Camera-type eye (tissue), 1 donor: ENCODE results near the gene ACO2. TPM values are rescaled to one million over a fixed set of nuclear protein-coding genes. Genes with fewer than 3 reads are reported as not detected.

Experiments used
- total RNA-seq: library from RNA; depleted of rRNA; stranded (reverse); fragments of >200 nt; gene quantifications from one replicate; pipeline ENCODE4 v1.2.3, GENCODE V29; 2014

ACO2 gene
- 88.2 TPM for total RNA-seq

DNA sequence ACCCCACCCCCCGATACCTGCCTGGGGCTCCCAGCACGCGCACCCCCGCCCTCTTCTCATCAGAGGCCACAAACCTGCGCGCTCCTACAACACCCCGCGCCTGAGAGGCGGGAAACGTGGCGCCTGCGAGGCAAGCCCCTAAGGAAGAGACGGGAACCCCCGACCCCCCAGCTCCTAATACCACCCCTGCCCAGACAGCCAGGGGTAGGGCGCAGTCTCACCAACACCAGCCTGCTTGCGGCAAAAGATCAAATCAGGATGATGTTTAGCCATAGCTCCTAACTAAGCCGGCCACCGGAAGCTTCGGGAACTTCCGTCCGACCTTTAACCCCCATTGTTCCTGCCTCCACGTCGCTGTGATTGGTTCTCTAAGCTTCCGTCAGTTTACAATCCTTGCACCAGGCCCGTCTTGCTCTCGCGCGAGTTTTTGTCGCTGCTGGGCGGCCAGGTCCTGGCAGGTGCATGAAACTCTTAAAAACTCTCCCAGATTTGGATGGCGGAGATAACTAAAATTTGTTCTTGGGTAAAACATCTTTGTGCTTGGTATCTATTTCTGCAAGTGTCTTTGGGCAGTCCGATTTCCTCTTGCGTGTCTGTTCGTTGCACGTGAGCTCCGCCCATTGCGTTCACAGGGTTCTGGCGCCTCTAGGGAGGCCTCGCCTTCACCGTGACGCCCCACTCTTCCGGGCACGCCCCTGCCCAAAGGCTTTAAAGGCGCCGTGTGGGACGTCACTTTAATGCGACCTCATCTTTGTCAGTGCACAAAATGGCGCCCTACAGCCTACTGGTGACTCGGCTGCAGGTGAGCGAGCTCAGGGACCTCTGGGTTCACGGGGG, at the start of gene ACO2, which contains the start of gene PHF5A:
TSS of gene ACO2 (plus strand) at position 737 of the 837 bp plus-strand sequence. CDS start at position 767, 30 bp downstream.
TSS of gene PHF5A (minus strand) at position 312 of the 837 bp plus-strand sequence. CDS start at position 273, 39 bp downstream.

DNA sequence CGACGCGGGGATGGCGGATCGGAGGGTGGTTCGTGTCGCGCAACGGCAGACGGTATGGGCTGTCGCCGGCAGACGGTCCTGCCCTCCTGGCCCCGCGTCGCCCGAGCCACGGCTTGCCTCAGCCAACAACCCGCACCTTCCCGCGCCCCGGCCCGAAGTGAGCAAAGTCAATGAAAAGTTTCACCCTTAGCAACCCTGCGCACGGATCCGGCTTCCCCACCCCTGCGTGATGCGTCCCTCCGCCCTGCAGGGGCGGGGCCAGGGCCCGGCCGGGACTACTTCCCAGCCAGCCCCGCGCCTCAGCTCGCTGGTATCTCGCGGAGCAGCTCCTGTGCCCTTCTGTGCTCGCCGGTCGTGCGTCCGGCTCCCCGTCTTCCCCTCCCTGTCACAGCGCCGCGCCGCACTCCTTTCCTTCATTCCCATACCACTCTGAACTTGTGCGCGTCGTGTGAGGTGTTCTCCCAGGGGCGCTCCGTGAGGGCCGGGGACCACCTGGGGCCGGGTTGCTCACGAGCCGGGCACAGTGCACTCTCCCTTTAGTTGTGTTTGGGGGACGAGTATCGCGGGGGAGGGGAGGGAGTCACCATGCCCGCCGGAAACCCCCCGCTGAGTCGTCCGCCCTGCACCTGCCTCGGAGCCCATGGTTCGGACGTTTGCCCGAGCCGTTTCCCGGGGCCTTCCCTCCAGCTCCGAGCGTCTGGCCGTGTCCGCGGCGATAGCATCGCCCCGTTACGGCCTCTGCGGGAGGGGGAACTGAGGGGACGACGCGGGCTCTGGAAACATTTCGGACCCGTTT, 22.1 kb upstream of the ACO2 start, which contains the start of gene TOB2:
TSS of gene TOB2 (minus strand) at position 163 of the 796 bp plus-strand sequence. CDS start 9,456 bp downstream, outside the sequence.

DNA sequence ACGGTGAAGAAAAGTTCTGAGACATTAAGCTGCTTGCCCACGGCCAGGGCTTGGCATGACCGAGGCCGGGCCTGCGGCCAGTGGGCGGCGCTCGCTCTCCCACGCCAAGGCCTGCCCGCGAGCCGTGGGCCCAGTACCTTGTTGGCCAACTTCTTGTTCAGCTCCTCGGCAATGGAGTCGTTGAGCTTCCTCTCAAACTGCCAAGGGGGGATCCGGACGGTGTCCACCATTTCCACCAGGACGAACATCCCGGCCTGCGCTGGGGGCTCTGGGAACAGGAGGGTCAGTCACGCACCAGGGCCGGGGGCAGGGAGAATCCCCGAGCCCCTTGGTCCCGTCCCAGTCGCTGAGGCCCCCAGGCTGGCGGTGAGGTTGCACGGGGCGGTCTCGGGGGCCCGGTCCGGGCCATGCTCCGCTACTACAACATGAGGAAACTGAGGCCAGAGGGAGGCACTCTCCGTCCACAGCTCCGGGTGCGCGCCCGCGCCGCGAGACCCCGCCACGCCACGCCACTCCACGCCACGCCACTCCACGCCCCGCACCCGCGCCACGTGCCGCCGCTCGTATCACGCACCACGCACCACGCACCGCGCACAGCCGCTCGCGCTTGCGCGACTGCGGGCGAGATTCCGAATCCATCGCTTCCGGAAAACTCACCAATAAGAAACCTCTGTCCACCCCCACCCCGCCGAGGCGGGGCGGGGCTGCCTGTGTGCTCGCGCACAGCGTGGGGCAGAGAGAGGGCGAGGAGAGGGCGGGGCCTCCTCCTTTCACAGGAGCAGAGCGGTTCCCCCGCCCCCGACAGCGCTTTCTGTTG, 75.1 kb downstream of the ACO2 start, which contains the start of gene POLR3H:
TSS of gene POLR3H (minus strand) at position 617 of the 817 bp plus-strand sequence. CDS start at position 248, 369 bp downstream.

Other genes starting within 250 kb of the ACO2 start
- 6.0 TPM for gene CHADL, start 228.2 kb upstream of the ACO2 start, total RNA-seq
- gene RANGAP1, start 182.9 kb upstream of the ACO2 start, total RNA-seq, result 35.0 TPM
- 56.4 TPM for gene ZC3H7B, start 167.6 kb upstream of the ACO2 start, total RNA-seq
- 25.1 TPM for gene TEF, start 87.2 kb upstream of the ACO2 start, total RNA-seq
- gene TOB2, start 22.3 kb upstream of the ACO2 start, total RNA-seq, result 53.4 TPM
- 37.9 TPM for gene PHF5A, start 425 bp upstream of the ACO2 start, total RNA-seq
- 22.3 TPM for gene POLR3H, start 75.4 kb downstream of the ACO2 start, total RNA-seq
- gene CSDC2, start 91.9 kb downstream of the ACO2 start, total RNA-seq, result 4.8 TPM
- 18.6 TPM for gene PMM1, start 120.7 kb downstream of the ACO2 start, total RNA-seq
- 18.5 TPM for gene DESI1, start 151.9 kb downstream of the ACO2 start, total RNA-seq
- gene XRCC6, start 152.2 kb downstream of the ACO2 start, total RNA-seq, result 246 TPM
- 75.9 TPM for gene SNU13, start 219.8 kb downstream of the ACO2 start, total RNA-seq
- gene MEI1, start 230.4 kb downstream of the ACO2 start, total RNA-seq, result 0.82 TPM